ENCODE data around the gene GNAI3.

The GNAI3 gene

DNA sequence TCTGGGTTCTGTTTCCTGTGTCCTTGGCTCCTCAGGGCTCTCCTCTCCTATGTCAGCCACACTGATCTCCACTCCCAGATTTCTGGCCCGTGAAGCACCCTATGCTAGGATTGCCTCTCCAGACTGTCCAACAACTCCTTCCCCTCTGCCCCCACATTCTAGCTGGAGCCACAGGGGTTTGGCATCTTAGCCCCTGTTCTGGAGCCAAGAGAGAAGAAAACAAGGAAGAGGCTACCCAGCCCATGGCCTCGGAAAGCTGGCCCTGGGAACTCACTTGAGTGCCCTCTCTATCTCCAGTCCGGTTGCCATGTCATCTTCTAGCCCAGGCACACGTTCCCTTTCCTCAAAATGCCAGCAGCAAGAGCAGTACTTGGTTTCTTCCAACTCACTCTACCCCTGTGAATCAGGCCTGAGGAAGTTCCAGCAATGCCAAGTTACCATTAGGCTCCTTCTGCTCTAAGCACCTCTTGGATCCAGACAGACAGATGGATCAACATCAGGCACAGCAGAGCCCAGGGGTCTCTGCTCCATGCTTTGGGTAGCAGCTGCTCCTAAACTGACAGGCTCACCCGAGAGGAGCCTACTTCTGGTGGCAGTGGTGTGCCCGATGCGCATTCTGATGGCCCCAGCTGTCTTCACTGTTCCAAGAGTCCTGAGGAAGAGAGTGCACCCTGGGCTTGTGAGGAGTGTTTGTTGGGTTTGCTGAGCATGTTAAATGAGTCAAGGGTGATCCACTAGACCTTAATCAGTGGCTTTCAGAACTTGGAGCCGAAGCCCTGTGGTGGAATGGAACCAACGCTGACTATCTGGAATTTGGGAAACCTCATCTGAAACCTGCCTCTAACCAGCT, 20.3 kb upstream of the GNAI3 start:
- TF ChIP-seq ZFX (IDR thresholded peaks at IDR 0.05): no peak
- TF ChIP-seq, protein P1, sequence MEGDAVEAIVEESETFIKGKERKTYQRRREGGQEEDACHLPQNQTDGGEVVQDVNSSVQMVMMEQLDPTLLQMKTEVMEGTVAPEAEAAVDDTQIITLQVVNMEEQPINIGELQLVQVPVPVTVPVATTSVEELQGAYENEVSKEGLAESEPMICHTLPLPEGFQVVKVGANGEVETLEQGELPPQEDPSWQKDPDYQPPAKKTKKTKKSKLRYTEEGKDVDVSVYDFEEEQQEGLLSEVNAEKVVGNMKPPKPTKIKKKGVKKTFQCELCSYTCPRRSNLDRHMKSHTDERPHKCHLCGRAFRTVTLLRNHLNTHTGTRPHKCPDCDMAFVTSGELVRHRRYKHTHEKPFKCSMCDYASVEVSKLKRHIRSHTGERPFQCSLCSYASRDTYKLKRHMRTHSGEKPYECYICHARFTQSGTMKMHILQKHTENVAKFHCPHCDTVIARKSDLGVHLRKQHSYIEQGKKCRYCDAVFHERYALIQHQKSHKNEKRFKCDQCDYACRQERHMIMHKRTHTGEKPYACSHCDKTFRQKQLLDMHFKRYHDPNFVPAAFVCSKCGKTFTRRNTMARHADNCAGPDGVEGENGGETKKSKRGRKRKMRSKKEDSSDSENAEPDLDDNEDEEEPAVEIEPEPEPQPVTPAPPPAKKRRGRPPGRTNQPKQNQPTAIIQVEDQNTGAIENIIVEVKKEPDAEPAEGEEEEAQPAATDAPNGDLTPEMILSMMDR (conservative IDR thresholded peaks at IDR 0.05): no peak
- no peak overlapping the region for H3K27ac ChIP-seq

DNA sequence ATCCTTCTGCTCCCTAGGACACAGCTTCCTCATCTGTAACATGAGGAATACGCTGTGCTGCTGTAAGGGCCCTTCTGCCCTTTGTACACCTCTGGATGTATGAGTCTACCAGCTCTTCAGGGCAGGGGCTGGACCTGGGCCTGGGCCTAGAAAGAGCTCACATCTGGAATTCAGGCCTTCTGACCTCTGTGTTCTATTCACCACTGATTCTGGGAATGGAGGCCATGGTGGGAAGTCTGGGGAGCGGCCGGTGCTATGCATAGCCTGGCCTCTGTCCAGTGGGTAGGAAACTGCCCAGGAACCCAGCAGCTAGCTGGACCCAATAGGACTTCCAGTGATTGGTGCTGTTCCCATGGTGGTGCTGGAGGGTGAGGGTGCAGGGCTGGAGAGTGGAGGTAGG, 19.7 kb upstream of the GNAI3 start:
- no peak overlapping the region for H3K27ac ChIP-seq
- no peak for TF ChIP-seq ZFX (IDR thresholded peaks at IDR 0.05)

DNA sequence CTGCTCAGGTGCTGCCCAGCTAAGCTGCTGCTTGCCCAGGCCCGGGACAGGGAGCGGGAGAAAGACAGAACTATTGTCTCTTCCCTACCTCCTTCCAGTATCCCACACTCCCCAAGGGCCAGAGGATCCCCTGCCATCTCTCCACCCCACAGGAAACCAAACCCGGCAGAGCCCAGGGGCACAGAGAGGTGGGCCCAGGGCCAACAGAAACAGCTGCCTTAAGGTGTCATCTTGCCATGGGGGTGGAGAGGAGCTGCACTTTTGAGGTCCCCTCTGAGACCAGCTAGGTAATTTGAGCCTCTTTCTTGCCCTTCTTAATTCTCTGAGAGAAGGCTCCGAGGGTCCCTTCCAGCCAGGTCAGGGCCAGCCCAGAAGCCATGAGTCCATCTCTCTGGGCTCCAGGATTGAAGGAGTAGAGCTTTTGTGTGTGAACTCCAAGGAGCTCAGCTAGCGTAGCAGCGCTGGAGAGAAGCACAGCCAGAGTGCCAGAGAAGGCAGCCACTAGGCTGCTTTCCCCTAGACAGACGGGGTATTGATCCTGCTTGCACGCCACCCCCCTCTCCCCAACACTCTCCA, 18.4 kb upstream of the GNAI3 start:
- H3K27ac ChIP-seq: no peak overlapping the region

DNA sequence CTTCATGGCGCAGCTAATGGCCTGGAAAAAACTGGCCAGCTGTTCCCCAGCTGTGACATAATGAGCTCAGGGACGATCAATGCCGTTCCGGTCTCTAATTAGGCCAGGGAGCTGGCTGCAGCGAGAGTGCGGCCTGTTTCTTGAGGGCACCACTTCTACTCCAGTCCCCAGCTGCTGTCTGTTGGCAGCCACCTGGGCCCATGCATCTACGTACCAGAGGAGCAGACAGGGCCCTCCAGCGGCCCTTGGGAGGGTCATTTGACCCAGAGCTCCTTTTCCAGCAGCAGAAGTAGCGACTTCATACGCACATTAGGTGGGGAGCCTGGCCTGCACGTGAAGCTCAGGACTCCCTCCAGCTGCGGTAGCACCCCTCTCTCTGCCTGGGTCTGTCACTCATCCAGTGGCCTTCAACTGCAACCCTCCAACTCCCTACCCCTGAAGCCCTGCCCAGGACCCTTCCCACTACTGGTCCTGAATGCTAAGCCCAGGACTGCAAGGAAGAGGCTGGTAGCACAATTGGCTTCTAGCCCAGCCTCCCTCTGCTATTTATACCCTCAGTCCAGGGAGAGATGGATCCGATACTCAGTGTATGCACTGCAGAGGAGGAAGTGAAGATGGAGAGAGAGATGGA, 17.8 kb upstream of the GNAI3 start:
- no peak overlapping the region for H3K27ac ChIP-seq
- no peak for TF ChIP-seq ZFX (IDR thresholded peaks at IDR 0.05)
- TF ChIP-seq, protein P1 (conservative IDR thresholded peaks at IDR 0.05): no peak

More for the DNA sequence above, 18.4 kb upstream of the GNAI3 start:
- no peak for TF ChIP-seq ZFX (IDR thresholded peaks at IDR 0.05)
- TF ChIP-seq, protein P1 (conservative IDR thresholded peaks at IDR 0.05): no peak

DNA sequence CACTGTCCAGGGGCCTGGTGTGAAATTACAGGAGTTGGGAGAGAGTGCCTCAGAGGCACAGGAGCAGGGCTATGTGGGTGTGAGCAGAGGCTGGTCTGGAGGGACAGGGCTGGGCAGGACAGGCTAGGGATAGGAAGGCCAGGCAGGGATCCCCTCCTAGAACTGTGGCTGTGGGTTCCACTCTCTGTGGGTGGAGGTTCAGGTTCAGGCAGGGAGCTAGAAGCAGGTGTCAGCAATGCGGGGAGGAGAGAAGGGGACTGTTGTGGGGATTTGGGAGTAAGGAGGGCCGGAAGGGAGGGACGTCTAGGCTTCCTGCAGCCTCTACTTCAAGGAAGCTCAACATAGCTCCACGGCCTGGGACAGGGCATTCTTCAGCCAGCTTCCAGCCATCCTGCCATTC, 17.0 kb upstream of the GNAI3 start:
- no peak overlapping the region for H3K27ac ChIP-seq
- TF ChIP-seq, protein P1 (conservative IDR thresholded peaks at IDR 0.05): no peak
- no peak for TF ChIP-seq ZFX (IDR thresholded peaks at IDR 0.05)

DNA sequence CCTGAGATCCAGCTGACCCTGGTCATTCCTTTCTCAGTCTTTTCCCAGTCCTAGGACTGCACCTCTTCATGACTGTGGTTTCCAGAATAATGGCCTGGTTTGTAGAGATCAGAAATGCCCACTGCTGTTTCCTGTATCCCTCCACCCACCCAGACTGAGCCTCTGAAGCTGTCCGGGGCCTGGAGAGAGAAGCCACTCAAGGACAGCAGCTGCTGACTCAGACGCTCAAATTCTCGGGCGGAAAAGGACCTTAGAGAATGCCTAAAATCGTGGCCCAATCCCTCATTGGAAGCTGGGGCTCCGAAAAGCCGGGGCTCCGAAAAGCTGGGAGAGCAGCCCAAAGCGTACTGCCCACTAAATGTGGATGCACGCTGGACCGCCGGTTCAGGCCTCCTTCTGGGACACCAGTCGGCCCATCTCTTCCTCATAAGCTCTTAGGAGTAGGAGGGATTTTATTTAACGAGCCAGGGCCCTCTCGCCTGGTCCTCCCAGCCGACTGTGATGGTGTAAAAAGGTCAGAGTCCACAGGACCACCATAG, 16.5 kb upstream of the GNAI3 start:
- TF ChIP-seq, protein P1 (conservative IDR thresholded peaks at IDR 0.05): no peak
- TF ChIP-seq ZFX (IDR thresholded peaks at IDR 0.05): no peak
- no peak overlapping the region for H3K27ac ChIP-seq

DNA sequence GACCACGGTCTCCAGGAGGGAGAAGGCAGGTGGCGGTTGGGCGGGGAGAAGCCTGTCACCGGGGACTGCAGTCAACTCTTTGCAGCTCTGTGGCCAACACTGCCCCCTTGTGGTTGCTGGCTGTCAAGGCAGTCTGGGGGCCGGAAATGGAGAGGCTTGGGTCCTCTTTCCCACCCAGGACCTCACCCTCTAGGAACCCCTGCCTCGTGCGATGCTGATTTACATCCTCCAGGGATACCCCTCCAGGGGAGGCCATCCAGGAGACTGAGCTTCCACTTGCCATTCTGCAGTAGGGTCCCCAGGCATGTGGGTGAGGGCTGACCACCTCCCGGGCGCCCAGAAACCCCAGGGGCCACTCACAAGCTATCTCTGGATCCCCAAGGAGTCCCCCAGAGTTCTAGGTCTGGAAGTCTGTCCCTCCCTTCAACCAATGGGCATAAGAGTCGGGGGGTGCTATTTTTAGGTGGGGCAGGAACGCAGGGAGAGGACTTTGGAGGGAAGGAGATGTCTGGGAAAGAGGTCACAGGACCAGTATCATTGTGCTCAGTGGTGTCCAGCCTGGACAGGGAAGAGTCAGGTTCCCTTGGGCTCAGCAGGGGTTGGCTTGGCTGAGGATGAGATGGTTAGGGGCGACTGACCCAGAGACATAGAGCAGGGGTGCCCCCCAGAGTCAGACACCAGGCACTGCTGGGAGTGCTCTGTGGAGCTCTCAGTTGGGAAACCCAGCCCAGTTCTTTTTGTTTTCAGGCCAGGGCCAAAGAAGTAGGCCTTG, 15.9 kb upstream of the GNAI3 start:
- H3K27ac ChIP-seq: no peak overlapping the region
- TF ChIP-seq, protein P1 (conservative IDR thresholded peaks at IDR 0.05): peak; percentile 97
- no peak for TF ChIP-seq ZFX (IDR thresholded peaks at IDR 0.05)
